Heart right ventricle (tissue), 16 donors: ENCODE measurements around the gene PON1. TPM values are rescaled to one million over a fixed set of nuclear protein-coding genes. Genes with fewer than 3 reads are reported as not detected.
A peak's percentile ranks its signal among the peaks of the same experiment; 100 is the strongest.

ENCODE experiments used
- ATAC-seq, 8 donors: fragments of 200-7000 bp; cut with Tn5 transposase; one replicate each; pipeline ENCODE4 v1.9.1; 2020; ENCODE audit warnings: mild to moderate bottlenecking in 8 of 8, moderate library complexity in 8 of 8, moderate number of reproducible peaks in 1 of 8
- DNase-seq, 2 donors: peaks; one replicate each; pipeline ENCODE4 v3.0.0-alpha.2; 2020
- H3K27ac ChIP-seq, 10 donors: fragments of 200-600 bp; sonication (generic) in 2 of 10; one replicate each; pipeline versions ENCODE4 v1.5.0 to v1.8.0; 2020 to 2022; ENCODE audit warnings: mild to moderate bottlenecking in 3 of 10
- H3K27me3 ChIP-seq, 7 donors: fragments of 200-600 bp; one replicate each; pipeline ENCODE4 v1.8.0; 2021 to 2022; ENCODE audit warnings: mild to moderate bottlenecking in 2 of 7
- H3K36me3 ChIP-seq, 9 donors: fragments of 200-600 bp; sonication (generic) in 1 of 9; one replicate each; pipeline versions ENCODE4 v1.5.0 to v1.8.0; 2020 to 2022; ENCODE audit warnings: mild to moderate bottlenecking in 2 of 9
- H3K4me1 ChIP-seq, 9 donors: fragments of 200-600 bp; sonication (generic) in 1 of 9; one replicate each; pipeline versions ENCODE4 v1.5.0 to v1.8.0; 2020 to 2022; ENCODE audit warnings: mild to moderate bottlenecking in 4 of 9
- H3K4me3 ChIP-seq, 10 donors: fragments of 200-600 bp; sonication (generic) in 2 of 10; one replicate each; pipeline versions ENCODE4 v1.5.0 to v1.8.0; 2020 to 2022; ENCODE audit warnings: mild to moderate bottlenecking in 7 of 10, moderate library complexity in 2 of 10
- H3K9me3 ChIP-seq, 11 donors: fragments of 200-600 bp in 10 of 11; sonication (generic) in 2 of 11; one replicate each; pipeline versions ENCODE4 v1.5.0 to v1.8.0; 2013 to 2022; ENCODE audit warnings: mild to moderate bottlenecking in 2 of 11, control low read depth in 1 of 11, moderate library complexity in 1 of 11
- WGBS, 2 donors: extraction: QIAGEN DNeasy Blood & Tissue Kit; methylation state at CpG; one replicate each; pipeline ENCODE4 v1.1.7; 2013; ENCODE audit warnings: inconsistent platforms in 1 of 2; 5-methylcytosine and 5-hydroxymethylcytosine counted together
- intact Hi-C, 10 donors: fragments of 100-400 bp; cut with DNase I; formaldehyde crosslinking; loops; one replicate each; pipeline versions ENCODE4 v1.11.1 to v1.14.2; 2022
- polyA plus RNA-seq, 2 donors: library from polyadenylated mRNA; stranded (reverse); fragments of 200-250 nt; gene quantifications; one replicate each; pipeline ENCODE4 v1.2.3, GENCODE V29; 2013
- total RNA-seq, 10 donors: library from RNA; stranded (reverse); fragmentation: NEBNext Ultra II Directional in 3 of 10; extraction: Animal tissue kit (Norgen Biotek cat#: 25700) in 3 of 10; gene quantifications; one replicate each; pipeline versions ENCODE4 v1.2.1 to v1.2.4, GENCODE V29; 2021 to 2023
- TF ChIP-seq, protein P1 (sequence below), 9 donors: fragments of 200-600 bp; sonication (generic) in 2 of 9; IDR thresholded peaks; one replicate each; pipeline versions ENCODE4 v1.5.0 to v1.8.0; 2021 to 2022; ENCODE audit warnings: antibody characterized with exemption in 9 of 9, mild to moderate bottlenecking in 5 of 9, moderate library complexity in 1 of 9
- donor health status: Arrhythmogenic right ventricular cardiomyopathy.
- donor health status: ischemic (EF 13 %, LVEDD 7.1; RV severe dilation, severe dysfunction).
- donor health status: healthy with polysubstance abuse.
- donor health status: DM: no; HTN: yes; CAD: no.
- donor health status: DM: no; HTN: no; CAD: no.
- donor health status: ischemic (EF 25% LVEDD 6.9; RV normal size, moderate dysfunction).
- donor health status: ischemic (EF 25% LVEDD 5.7; RV mildly dilated, moderate dysfunction).
- donor health status: healthy.
- donor health status: DM: yes; HTN: yes; CAD: no.
- donor health status: Ischemic cardiomyopathy.
- donor health status: ischemic (EF 35%, LVEDD 5.7; RV mildly dilated, moderate dysfunction).
- donor health status: nonischemic (EF 11% LVEDD 7.7; RV severe dilation, severe dysfunction).
- donor health status: DM: yes; HTN: yes; CAD: no.
- donor health status: PGD.
- donor health status: ischemic (EF 29% LVEDD 5.4; RV normal size, mild dysfunction).
- donor health status: nonischemic (EF 23%, LVEDD 6.1; RV moderate dilation, normal function).

Gene PON1
- total and polyA plus RNA-seq, 12 donors: 0.07 to 0.09 TPM; not detected in 10

DNA sequence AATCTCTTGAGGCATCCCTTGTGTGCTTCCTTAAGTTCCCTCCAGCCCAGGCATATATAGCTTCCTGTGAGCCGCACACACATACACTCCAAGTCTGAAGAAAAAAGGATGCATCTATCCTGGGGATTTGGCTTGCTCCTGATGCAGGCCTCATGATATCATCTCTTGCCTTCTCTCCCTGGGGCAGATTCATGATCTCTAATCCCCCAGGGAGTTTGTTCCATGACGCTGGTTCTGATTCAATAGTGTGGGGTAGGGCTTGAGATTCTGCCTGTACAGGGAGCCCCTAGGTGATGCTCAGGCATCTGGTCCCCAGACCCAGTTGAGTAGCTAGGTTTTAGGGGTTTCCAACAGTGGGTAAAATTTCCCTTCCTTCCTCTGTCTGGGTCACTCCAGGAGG, 1.5 kb downstream of the PON1 start:
- H3K9me3 ChIP-seq: no peaks in the 10 kb centered on the region
- TF ChIP-seq, protein P1, sequence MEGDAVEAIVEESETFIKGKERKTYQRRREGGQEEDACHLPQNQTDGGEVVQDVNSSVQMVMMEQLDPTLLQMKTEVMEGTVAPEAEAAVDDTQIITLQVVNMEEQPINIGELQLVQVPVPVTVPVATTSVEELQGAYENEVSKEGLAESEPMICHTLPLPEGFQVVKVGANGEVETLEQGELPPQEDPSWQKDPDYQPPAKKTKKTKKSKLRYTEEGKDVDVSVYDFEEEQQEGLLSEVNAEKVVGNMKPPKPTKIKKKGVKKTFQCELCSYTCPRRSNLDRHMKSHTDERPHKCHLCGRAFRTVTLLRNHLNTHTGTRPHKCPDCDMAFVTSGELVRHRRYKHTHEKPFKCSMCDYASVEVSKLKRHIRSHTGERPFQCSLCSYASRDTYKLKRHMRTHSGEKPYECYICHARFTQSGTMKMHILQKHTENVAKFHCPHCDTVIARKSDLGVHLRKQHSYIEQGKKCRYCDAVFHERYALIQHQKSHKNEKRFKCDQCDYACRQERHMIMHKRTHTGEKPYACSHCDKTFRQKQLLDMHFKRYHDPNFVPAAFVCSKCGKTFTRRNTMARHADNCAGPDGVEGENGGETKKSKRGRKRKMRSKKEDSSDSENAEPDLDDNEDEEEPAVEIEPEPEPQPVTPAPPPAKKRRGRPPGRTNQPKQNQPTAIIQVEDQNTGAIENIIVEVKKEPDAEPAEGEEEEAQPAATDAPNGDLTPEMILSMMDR (IDR thresholded peaks at IDR 0.05): no peak
- no peaks in the 10 kb centered on the region for H3K36me3 ChIP-seq
- ATAC-seq (peak in 1 of 8 donors; percentile 18), DNase-seq (no peak)
- WGBS, 2 donors: 59 to 63% methylated on average over 2 of the region's 2 CpGs
- no peak overlapping the region for H3K4me3 ChIP-seq
- peaks cover 0 to 42% (median 21%) of the 10 kb centered on the region in 7 donors for H3K27me3 ChIP-seq
- H3K27ac ChIP-seq: no peak overlapping the region
- intact Hi-C loops: no loop called here
- H3K4me1 ChIP-seq: no peaks in the 10 kb centered on the region

DNA sequence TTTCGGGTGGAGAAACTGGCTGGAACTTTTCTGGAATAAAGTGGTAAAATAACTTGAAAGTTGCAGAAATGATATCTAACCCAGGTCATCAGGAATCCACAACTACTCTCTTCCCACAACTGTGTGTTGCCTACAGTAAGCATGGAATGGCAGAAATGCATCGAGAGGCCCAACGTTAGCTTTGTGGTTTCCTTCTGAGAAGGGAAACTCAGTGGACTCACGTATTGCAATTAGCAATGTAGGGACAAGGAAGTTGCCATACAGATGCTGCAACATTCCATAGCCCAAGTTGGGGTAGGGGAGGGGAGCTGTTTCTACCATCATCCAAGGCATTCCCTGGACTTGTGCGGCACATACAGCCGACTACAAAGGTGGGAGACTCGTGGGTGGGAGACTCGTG, 1.9 kb downstream of the PON1 start:
- ATAC-seq (no peak), DNase-seq (no peak)
- WGBS, 2 donors: 86 to 90% methylated on average over 8 of the region's 8 CpGs
- Histone ChIP-seq H3K4me1 (no peaks in the 10 kb centered on the region), H3K4me3 (no peak overlapping the region), H3K9me3 (no peaks in the 10 kb centered on the region), H3K27ac (no peak overlapping the region), H3K27me3 (peaks cover 0 to 42% (median 21%) of the 10 kb centered on the region in 7 donors), H3K36me3 (no peaks in the 10 kb centered on the region)
- TF ChIP-seq, protein P1 (IDR thresholded peaks at IDR 0.05): no peak
- intact Hi-C loops: no loop called here

GRCh38 chr7:95321720-95322119, 2.6 kb downstream of the PON1 start:
- WGBS, 2 donors: 69 to 73% methylated on average over 1 of the region's 1 CpG
- no peaks in the 10 kb centered on the region for H3K36me3 ChIP-seq
- H3K27ac ChIP-seq: no peak overlapping the region
- ATAC-seq: no peak
- TF ChIP-seq, protein P1 (IDR thresholded peaks at IDR 0.05): no peak
- no peaks in the 10 kb centered on the region for H3K4me1 ChIP-seq
- intact Hi-C loops: no loop called here
- no peak for DNase-seq
- no peaks in the 10 kb centered on the region for H3K9me3 ChIP-seq
- H3K27me3 ChIP-seq: peaks cover 0 to 40% (median 21%) of the 10 kb centered on the region in 7 donors
- H3K4me3 ChIP-seq: no peak overlapping the region

DNA sequence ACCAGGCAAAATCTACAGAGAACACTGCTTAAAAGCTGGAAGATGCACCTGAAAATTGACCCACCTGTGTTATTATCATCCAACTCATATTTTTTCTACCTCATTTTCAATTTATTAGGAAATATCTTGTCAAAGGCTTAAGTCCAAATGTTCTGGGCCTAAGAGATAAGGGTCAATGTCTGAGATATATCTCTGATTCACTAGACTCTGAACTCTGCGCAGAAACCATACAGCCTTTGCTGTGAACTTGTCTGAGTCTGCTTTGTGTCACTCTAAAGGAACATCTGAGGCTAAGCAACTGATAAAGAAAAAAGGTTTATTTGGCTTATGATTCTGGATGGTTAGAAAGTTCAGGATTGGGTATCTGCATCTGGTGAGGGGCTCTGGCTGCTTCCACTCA, 3.7 kb downstream of the PON1 start:
- H3K4me1 ChIP-seq: no peaks in the 10 kb centered on the region
- DNase-seq: no peak
- H3K4me3 ChIP-seq: no peak overlapping the region
- intact Hi-C loops: no loop called here
- H3K9me3 ChIP-seq: no peaks in the 10 kb centered on the region
- 90 to 93% methylated on average over 1 of the region's 1 CpG for WGBS, 2 donors
- no peak for ATAC-seq
- TF ChIP-seq, protein P1 (IDR thresholded peaks at IDR 0.05): no peak
- H3K27me3 ChIP-seq: peaks cover 0 to 30% (median 18%) of the 10 kb centered on the region in 7 donors
- H3K27ac ChIP-seq: no peak overlapping the region
- H3K36me3 ChIP-seq: no peaks in the 10 kb centered on the region
